ENCODE results near the gene HS6ST1. TPM values are rescaled to one million over a fixed set of nuclear protein-coding genes. Genes with fewer than 3 reads are reported as not detected.
A peak's percentile ranks its signal among the peaks of the same experiment; 100 is the strongest.

Gene HS6ST1
- total RNA-seq, 1 donor from 2014 or later = 68.5 TPM

- TF ChIP-seq POLR2AphosphoS5 (IDR thresholded peaks at IDR 0.05; ENCODE audit: insufficient read depth in 1 of 2, low read depth in 1 of 2) (no peak), CTCF (IDR thresholded peaks at IDR 0.05) (no peak), POLR2A (IDR thresholded peaks at IDR 0.05) (no peak)
- no peaks in the 10 kb centered on the region for H3K9me3 ChIP-seq
- DNase-seq (ENCODE audit: extremely low spot score in 2 of 2) = peak in 1 of 2 donors; percentile 29
- no peaks in the 10 kb centered on the region for H3K36me3 ChIP-seq
- no peaks in the 10 kb centered on the region for H3K27me3 ChIP-seq
- H3K4me3 ChIP-seq = no peak overlapping the region
- intact Hi-C loops (cut with DNase I) = no loop called here
- peaks cover 5% of the 10 kb centered on the region for H3K4me1 ChIP-seq
- H3K27ac ChIP-seq = no peak overlapping the region
These were observed 80.6 kb downstream of the HS6ST1 start for GRCh38 chr2:128237911-128238697.

- Histone ChIP-seq H3K4me3 (no peak overlapping the region), H3K9me3 (no peaks in the 10 kb centered on the region), H3K27me3 (no peaks in the 10 kb centered on the region), H3K27ac (no peak overlapping the region), H3K4me1 (peaks cover 11% of the 10 kb centered on the region), H3K36me3 (no peaks in the 10 kb centered on the region)
- no peak for DNase-seq (ENCODE audit: extremely low spot score in 2 of 2)
- TF ChIP-seq CTCF (IDR thresholded peaks at IDR 0.05) = no peak
- no peak for TF ChIP-seq POLR2A (IDR thresholded peaks at IDR 0.05)
- no peak for TF ChIP-seq POLR2AphosphoS5 (IDR thresholded peaks at IDR 0.05; ENCODE audit: insufficient read depth in 1 of 2, low read depth in 1 of 2)
- intact Hi-C loops (cut with DNase I) = no loop called here
These were observed 81.6 kb downstream of the HS6ST1 start for GRCh38 chr2:128237081-128237534.

GRCh38 chr2:128236491-128237035 is 82.1 kb downstream of the HS6ST1 start:
- Histone ChIP-seq H3K4me1 (peaks cover 11% of the 10 kb centered on the region), H3K27me3 (no peaks in the 10 kb centered on the region), H3K27ac (no peak overlapping the region), H3K4me3 (no peak overlapping the region), H3K36me3 (no peaks in the 10 kb centered on the region), H3K9me3 (no peaks in the 10 kb centered on the region)
- DNase-seq (ENCODE audit: extremely low spot score in 2 of 2) = peak in 1 of 2 donors; percentile 74
- intact Hi-C loops (cut with DNase I) = no loop called here
- TF ChIP-seq CTCF (IDR thresholded peaks at IDR 0.05) (no peak), POLR2AphosphoS5 (IDR thresholded peaks at IDR 0.05; ENCODE audit: insufficient read depth in 1 of 2, low read depth in 1 of 2) (no peak)

GRCh38 chr2:128235581-128235980 is 83.1 kb downstream of the HS6ST1 start:
- Histone ChIP-seq H3K4me1 (peaks cover 11% of the 10 kb centered on the region), H3K27me3 (no peaks in the 10 kb centered on the region), H3K36me3 (no peaks in the 10 kb centered on the region), H3K27ac (no peak overlapping the region), H3K4me3 (no peak overlapping the region), H3K9me3 (no peaks in the 10 kb centered on the region)
- TF ChIP-seq POLR2A (IDR thresholded peaks at IDR 0.05) (no peak), POLR2AphosphoS5 (IDR thresholded peaks at IDR 0.05; ENCODE audit: insufficient read depth in 1 of 2, low read depth in 1 of 2) (no peak), CTCF (IDR thresholded peaks at IDR 0.05) (no peak)
- DNase-seq (ENCODE audit: extremely low spot score in 2 of 2) = peak in 1 of 2 donors; percentile 40
- intact Hi-C loops (cut with DNase I) = no loop called here

GRCh38 chr2:128234613-128235012 is 84.1 kb downstream of the HS6ST1 start:
- TF ChIP-seq POLR2A (IDR thresholded peaks at IDR 0.05) = no peak
- no peak for TF ChIP-seq POLR2AphosphoS5 (IDR thresholded peaks at IDR 0.05; ENCODE audit: insufficient read depth in 1 of 2, low read depth in 1 of 2)
- TF ChIP-seq CTCF (IDR thresholded peaks at IDR 0.05) = no peak
- intact Hi-C loops (cut with DNase I) = no loop called here
- DNase-seq (ENCODE audit: extremely low spot score in 2 of 2) = peak in 1 of 2 donors; percentile 78
- H3K9me3 ChIP-seq = no peaks in the 10 kb centered on the region
- peaks cover 11% of the 10 kb centered on the region for H3K4me1 ChIP-seq
- no peaks in the 10 kb centered on the region for H3K27me3 ChIP-seq
- no peaks in the 10 kb centered on the region for H3K36me3 ChIP-seq
- H3K4me3 ChIP-seq = no peak overlapping the region
- no peak overlapping the region for H3K27ac ChIP-seq
